Mucosa of stomach (tissue), 1 donor: ENCODE results near the gene FBXO27.
A peak's percentile ranks its signal among the peaks of the same experiment; 100 is the strongest.

Source experiments
- H3K27me3 ChIP-seq: one replicate; pipeline ENCODE4 v1.7.0; 2013; ENCODE audit warnings: mild to moderate bottlenecking, low read length; ENCODE audit not compliant: control insufficient read depth, insufficient read depth
- H3K36me3 ChIP-seq: one replicate; pipeline ENCODE4 v1.7.0; 2013; ENCODE audit warnings: low read length; ENCODE audit not compliant: control insufficient read depth, insufficient read depth
- H3K4me1 ChIP-seq: one replicate; pipeline ENCODE4 v1.7.0; 2013; ENCODE audit warnings: mild to moderate bottlenecking, low read length; ENCODE audit not compliant: control insufficient read depth, insufficient read depth
- H3K4me3 ChIP-seq: one replicate; pipeline ENCODE4 v1.7.0; 2013; ENCODE audit warnings: low read length
- H3K9ac ChIP-seq: one replicate; pipeline ENCODE4 v1.7.0; 2013; ENCODE audit warnings: mild to moderate bottlenecking, low read length, moderate library complexity
- H3K9me3 ChIP-seq: one replicate; pipeline ENCODE4 v1.7.0; 2013; ENCODE audit warnings: mild to moderate bottlenecking, low read length, moderate library complexity; ENCODE audit not compliant: control insufficient read depth
- donor health status: Pancreatic carcinoma.

Gene FBXO27

DNA sequence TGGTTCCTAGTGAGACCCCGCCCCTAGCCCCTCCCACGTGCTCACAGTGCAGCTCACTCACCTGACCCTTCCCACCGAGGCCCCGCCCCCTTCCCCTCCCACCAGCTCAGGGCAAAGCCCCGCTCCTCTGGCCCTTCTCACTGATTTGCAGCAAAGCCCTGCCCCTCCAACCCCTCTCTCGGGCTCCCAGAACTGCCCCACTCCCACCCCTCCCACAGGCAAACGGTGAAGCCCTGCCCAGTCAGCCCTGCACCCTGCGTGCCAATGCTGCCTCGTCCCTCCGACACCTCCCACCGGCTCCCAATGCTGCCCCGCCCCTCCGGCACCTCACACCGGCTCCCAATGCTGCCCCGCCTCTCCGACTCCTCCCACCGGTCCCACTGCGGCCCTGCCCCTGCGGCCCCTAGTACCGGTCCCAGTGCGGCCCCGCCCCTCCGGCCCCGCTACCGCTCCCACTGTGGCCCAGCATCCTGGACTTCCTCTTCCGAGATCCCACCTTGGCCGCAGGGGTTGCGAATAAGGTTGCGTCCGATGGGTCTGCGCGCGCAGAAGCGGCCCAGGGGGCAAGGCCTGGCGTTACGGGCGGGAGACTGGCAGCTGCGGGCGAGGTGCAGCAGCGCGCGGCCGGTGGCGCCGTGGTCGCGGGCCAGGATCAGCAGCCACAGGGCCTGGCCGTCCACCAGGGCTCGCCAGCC is 834 bp downstream of the FBXO27 start:
- Histone ChIP-seq H3K9me3 (no peaks in the 10 kb centered on the region), H3K4me3 (peak overlapping the region; percentile 19), H3K27me3 (no peaks in the 10 kb centered on the region), H3K9ac (peak overlapping the region; percentile 47), H3K4me1 (peaks cover 7% of the 10 kb centered on the region), H3K36me3 (no peaks in the 10 kb centered on the region)

DNA sequence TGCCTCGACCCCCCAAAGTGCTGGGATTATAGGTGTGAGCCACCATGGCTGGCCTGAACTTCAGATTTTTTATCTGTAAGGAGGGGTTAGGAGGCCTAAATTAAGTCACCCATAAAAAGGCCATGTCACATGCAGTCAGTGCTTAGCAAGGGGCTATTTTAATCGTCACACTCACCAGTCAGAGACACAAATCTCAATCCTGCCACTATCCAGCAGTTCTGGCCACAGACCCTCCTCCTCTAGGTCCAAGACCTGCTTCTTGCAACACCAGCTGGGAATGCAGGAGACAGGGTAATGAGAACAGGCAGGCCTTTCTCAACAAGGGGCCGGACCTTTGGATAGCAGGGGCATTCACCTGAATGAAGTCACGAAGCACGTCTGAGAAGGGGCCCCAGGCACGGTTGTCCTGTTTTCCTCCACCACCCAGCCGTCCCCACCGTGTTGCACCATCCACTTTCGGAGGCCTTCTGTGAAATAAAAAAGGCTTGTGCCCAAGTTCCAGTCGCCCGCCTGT is 1.4 kb downstream of the FBXO27 start:
- H3K9ac ChIP-seq: peak overlapping the region; percentile 46
- no peaks in the 10 kb centered on the region for H3K27me3 ChIP-seq
- H3K4me1 ChIP-seq: peaks cover 7% of the 10 kb centered on the region
- no peak overlapping the region for H3K4me3 ChIP-seq
- no peaks in the 10 kb centered on the region for H3K36me3 ChIP-seq
- H3K9me3 ChIP-seq: no peaks in the 10 kb centered on the region

DNA sequence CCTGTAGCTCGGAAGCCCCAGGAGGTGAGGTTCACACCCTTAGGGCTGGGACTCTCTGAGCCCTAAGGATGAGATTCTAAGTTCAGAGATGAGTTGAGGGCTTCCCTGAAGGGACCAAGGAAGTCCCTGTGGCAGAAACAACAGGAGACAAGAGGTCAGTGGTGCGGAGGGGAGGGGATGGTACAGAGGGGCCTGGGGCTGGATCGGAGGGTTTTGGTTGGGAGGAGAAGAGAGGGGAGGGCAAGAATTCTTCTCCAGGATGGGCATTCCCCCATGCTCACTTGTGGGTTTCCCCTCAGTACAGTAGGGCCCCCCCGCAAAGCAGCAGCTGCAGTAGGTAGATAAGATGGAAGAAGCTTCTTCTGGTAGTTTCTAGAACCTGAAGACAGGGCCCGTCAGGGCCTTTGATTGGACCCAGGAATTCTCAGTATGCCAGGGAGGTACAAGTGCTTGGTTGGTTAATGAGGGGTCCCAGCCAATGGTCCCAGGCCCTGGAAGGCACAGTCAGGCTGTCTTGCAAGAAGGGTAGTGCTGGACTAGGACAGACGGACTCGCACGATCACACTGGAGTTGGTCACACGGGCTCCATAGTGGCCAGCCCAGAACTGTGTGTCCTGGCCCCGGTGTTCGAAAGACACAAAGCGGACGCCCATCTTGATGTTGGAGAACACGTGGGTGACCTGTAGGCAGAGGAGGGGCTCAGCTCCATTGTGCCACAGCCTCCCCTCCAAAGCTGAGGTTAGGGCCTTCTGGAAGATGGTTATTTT is 7.3 kb downstream of the FBXO27 start:
- Histone ChIP-seq H3K4me3 (no peak overlapping the region), H3K36me3 (no peaks in the 10 kb centered on the region), H3K9ac (no peak overlapping the region), H3K4me1 (no peaks in the 10 kb centered on the region), H3K27me3 (no peaks in the 10 kb centered on the region), H3K9me3 (no peaks in the 10 kb centered on the region)

DNA sequence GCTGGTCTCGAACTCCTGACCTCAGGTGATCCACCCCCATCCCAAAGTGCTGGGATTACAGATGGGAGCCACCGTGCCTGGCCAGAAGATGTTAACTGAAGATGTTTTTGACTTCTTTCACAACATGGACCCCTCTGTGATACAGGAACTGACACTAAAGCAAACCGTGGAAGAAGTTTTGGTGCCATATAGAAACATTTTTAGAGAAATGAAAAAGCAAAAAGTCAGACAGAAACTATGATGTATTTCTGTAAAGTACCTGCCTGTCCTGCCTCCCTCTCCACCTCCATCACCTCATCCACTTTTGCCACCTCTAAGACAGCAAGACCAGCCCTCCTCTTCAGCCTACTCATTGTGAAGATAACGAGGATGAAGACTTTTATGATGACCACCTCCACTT is 11.3 kb downstream of the FBXO27 start:
- Histone ChIP-seq H3K27me3 (no peaks in the 10 kb centered on the region), H3K9me3 (no peaks in the 10 kb centered on the region), H3K9ac (no peak overlapping the region), H3K4me1 (no peaks in the 10 kb centered on the region), H3K4me3 (no peak overlapping the region), H3K36me3 (no peaks in the 10 kb centered on the region)

DNA sequence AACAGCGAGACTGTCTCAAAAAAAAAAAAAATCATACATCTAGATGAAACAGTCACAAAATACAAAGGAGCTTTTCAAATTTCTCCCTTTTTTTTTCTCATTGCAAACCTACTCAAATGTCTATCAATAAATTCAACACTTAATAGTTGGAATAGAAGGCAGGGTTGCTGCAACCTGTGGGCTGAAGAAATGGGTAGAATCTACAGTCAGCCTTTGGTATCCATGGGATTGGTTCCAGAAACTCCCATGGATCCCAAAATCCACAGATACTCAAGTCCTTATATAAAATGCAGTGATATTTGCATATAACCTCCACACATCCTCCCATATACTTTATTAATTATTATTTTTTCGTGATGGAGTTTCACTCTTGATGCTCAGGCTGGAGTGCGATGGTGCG is 14.7 kb downstream of the FBXO27 start:
- Histone ChIP-seq H3K27me3 (no peaks in the 10 kb centered on the region), H3K4me1 (no peaks in the 10 kb centered on the region), H3K4me3 (no peak overlapping the region), H3K36me3 (no peaks in the 10 kb centered on the region), H3K9ac (no peak overlapping the region), H3K9me3 (no peaks in the 10 kb centered on the region)

DNA sequence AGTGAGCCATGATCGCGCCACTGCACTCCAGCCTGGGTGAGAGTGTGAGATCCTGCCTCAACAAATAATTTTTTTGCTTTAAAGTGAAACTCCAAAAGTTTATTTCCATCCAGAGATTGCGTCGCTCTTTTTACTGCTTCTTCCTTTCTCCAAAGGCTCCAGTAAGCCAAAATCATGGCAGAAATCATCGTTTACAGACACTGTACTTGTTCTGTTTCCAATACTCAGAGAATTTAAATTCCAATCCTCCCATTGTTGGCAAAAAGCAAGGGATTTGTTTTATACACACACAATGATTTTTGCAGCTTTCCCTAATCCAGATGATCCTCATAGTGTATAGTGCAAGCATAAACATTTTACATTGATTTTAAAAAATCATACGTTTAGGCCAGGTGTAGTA is 15.3 kb downstream of the FBXO27 start:
- Histone ChIP-seq H3K4me1 (no peaks in the 10 kb centered on the region), H3K9me3 (no peaks in the 10 kb centered on the region), H3K4me3 (no peak overlapping the region), H3K27me3 (no peaks in the 10 kb centered on the region), H3K9ac (no peak overlapping the region), H3K36me3 (no peaks in the 10 kb centered on the region)

DNA sequence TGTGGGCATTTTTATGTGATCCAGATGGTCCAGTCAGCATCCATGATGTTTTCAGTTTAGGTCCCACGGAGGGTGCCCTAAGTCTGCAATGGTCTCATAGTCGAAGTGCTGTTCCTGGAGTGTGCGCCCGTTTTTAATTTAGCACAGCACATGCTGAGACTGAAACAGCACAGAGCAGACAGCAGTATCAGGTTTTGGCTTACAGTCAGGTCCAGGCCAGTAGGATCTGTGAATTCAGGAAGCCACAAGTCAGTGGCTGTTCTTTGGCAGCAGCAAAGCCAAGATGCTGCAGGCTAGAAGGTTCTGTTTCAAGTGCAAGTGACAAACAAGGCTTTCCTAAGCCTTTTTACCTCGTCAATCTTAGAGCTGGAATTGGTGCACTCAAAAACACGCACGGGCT is 18.3 kb downstream of the FBXO27 start:
- H3K27me3 ChIP-seq: no peaks in the 10 kb centered on the region
- no peak overlapping the region for H3K9ac ChIP-seq
- no peaks in the 10 kb centered on the region for H3K9me3 ChIP-seq
- no peak overlapping the region for H3K4me3 ChIP-seq
- no peaks in the 10 kb centered on the region for H3K4me1 ChIP-seq
- H3K36me3 ChIP-seq: no peaks in the 10 kb centered on the region

DNA sequence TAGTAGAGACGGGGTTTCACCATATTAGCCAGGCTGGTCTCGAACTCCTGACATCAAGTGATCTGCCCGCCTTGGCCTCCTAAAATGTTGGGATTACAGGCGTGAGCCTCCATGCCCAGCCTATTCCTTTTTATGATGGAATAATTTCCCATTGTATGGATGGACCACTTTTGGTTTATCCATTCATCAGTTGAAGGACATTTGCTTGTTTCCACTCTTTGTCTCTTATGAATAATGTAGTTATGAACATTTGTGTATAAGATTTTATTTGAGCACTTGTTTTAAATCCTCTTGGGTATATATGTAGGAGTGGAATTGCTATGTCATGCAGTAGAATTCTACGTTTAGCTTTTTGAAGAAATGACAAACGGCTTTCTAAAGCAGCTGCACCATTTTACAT is 23.3 kb downstream of the FBXO27 start:
- no peaks in the 10 kb centered on the region for H3K36me3 ChIP-seq
- no peak overlapping the region for H3K9ac ChIP-seq
- no peaks in the 10 kb centered on the region for H3K9me3 ChIP-seq
- no peaks in the 10 kb centered on the region for H3K27me3 ChIP-seq
- H3K4me1 ChIP-seq: no peaks in the 10 kb centered on the region
- H3K4me3 ChIP-seq: no peak overlapping the region

DNA sequence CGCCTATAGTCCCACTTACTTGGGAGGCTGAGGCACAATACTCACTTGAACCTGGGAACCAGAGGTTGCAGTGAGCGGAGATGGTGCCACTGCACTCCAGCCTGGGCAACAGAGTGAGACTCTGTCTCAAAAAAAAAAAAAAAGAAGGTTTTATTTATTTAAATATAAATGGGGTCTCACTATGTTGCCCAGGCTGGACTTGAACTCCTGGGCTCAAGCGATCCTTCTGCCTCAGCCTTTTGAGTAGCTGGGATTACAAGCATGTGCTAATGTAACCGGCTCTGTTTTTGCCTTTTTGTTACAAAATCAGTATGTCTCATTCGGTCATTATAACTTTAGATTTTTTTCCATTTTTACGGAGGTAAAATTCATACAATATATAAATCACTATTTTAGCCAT is 24.2 kb downstream of the FBXO27 start:
- H3K4me3 ChIP-seq: no peak overlapping the region
- H3K36me3 ChIP-seq: no peaks in the 10 kb centered on the region
- no peaks in the 10 kb centered on the region for H3K27me3 ChIP-seq
- H3K4me1 ChIP-seq: no peaks in the 10 kb centered on the region
- no peaks in the 10 kb centered on the region for H3K9me3 ChIP-seq
- H3K9ac ChIP-seq: no peak overlapping the region

DNA sequence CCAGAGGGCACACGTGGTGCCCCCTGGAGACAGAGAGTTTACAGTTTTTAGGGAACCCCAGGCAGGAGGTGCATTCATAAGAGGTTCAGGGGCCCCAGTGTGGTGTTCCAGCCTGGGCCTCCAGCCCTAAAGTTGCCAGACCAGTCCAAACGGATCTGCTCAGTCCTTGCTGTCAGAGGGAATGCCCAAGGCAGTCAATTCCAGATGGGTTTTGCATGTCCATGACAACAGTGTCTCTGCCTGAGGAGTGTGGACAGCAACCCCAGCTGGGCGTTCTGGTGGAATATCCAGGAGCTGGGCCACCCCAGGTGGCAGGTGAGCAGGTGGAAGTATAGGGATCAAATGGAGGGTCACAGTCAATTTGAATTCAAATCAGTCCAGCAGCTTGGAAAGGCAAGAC is 25.3 kb downstream of the FBXO27 start:
- no peaks in the 10 kb centered on the region for H3K36me3 ChIP-seq
- H3K9ac ChIP-seq: no peak overlapping the region
- H3K27me3 ChIP-seq: no peaks in the 10 kb centered on the region
- H3K4me3 ChIP-seq: no peak overlapping the region
- no peaks in the 10 kb centered on the region for H3K9me3 ChIP-seq
- H3K4me1 ChIP-seq: no peaks in the 10 kb centered on the region

DNA sequence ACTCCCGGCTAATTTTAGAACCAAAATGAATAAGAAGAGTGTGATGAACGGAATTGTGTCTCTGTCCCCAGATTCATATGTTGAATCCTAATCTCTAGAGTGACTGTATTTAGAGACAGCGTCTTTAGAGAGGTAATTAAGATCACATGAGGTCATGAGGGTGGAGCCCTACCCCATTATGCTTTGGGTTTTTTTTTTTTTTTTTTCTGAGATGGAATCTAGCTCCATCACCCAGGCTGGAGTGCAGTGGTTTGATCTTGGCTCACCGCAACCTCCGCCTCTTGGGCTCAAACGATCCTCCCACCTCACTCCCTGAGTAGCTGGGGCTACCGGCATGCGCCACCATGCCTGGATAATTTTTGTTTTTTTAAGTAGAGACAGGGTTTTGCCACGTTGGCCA is 27.9 kb downstream of the FBXO27 start:
- Histone ChIP-seq H3K9ac (no peak overlapping the region), H3K27me3 (no peaks in the 10 kb centered on the region), H3K4me3 (no peak overlapping the region), H3K36me3 (no peaks in the 10 kb centered on the region), H3K4me1 (no peaks in the 10 kb centered on the region), H3K9me3 (no peaks in the 10 kb centered on the region)

DNA sequence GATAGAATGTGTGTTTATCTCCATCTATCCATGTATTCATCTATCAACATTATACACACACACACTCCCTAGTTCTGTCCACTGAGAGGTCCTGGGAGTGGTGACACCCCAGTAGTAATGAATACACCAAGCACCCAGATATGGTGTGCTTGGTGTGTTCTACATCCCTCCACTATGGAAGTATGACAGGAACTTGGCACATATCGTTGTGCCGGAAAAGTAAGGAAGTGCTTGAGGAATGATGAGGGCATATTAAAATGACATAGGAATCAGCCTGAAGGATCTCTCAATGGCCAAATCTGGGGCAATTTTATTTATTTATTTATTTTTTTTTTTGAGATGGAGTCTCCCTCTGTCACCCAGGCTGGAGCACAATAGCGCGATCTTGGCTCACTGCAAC is 28.6 kb downstream of the FBXO27 start:
- Histone ChIP-seq H3K9ac (no peak overlapping the region), H3K27me3 (no peaks in the 10 kb centered on the region), H3K4me3 (no peak overlapping the region), H3K36me3 (no peaks in the 10 kb centered on the region), H3K9me3 (no peaks in the 10 kb centered on the region), H3K4me1 (no peaks in the 10 kb centered on the region)
